Measurements from ENCODE around the gene CDCP1.
A peak's percentile ranks its signal among the peaks of the same experiment; 100 is the strongest.
"Not testable (repeated sequence)": the region's sequence is repeated elsewhere in the genome, so short reads cannot be mapped to it uniquely, and the experiment has no call there.

Gene CDCP1

DNA sequence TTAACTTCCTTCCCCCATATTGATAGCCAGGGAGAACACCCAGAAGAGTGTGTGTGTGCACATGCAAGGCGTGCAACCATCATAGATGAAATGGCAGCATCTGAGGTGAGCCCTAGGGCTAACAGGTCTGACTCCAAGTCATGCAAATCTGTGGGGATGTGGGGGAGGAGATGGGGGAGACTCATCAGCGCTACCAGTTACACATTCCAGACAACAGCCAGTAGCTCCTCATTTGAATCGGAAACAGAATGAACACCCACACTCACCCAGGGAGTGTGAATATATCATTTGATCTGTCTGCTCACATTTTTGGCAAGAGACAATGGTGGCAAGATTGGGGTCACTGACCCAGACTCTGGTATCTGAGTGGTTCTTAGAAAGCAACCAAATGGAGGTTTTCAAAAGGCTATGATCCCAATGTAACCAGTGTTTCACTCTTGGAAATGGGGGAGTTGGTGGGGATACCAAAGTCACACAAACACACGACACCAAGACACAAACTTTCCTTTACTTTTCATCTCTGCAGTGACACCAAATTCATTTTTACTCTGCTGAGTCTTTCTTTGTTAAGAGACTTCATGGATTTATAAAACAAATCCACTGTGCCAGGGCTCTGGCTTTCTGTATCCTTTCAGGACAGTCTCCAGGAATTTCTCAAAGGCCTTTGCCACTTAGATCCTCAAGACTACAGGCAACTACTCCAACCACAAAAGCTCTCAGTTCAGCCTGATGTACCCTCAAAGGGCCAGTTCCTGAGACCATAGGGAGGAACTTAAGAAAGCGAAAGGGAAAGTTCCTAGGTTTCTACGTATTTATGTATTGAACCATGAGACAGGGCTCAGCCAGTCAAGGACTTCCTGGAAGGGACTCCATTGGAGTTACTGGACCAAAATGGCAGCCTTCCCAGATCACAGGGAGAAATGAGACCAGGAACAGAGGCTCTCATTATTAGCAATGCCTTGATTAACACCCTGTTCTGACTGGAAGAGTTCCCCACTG lies 2.2 kb downstream of the CDCP1 start:
- peak overlapping the region; percentile 8 for H3K4me3 ChIP-seq (ENCODE audit: control insufficient read depth, low read depth, low read length)
- TF ChIP-seq, protein P1, sequence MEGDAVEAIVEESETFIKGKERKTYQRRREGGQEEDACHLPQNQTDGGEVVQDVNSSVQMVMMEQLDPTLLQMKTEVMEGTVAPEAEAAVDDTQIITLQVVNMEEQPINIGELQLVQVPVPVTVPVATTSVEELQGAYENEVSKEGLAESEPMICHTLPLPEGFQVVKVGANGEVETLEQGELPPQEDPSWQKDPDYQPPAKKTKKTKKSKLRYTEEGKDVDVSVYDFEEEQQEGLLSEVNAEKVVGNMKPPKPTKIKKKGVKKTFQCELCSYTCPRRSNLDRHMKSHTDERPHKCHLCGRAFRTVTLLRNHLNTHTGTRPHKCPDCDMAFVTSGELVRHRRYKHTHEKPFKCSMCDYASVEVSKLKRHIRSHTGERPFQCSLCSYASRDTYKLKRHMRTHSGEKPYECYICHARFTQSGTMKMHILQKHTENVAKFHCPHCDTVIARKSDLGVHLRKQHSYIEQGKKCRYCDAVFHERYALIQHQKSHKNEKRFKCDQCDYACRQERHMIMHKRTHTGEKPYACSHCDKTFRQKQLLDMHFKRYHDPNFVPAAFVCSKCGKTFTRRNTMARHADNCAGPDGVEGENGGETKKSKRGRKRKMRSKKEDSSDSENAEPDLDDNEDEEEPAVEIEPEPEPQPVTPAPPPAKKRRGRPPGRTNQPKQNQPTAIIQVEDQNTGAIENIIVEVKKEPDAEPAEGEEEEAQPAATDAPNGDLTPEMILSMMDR (conservative IDR thresholded peaks at IDR 0.05; ENCODE audit: control insufficient read depth, insufficient read depth, low read depth, low read length), result no peak
- DNase-seq (ENCODE audit: low read depth), result no peak

DNA sequence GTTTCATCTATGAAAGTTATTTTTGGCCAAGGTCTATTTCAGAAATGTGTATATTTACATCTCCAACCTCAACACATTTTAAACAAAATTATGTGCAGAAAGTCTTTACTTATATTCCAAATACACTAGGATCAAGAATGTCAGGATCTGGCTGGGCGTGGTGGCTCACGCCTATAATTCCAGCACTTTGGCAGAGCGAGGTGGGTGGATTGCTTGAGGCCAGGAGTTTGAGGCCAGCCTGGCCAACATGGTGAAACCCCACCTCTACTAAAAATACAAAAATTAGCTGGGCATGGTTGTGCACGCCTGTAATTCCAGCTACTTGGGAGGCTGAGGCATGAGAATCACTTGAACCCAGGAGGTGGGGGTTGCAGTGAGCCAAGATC lies 5.4 kb downstream of the CDCP1 start:
- H3K4me3 ChIP-seq (ENCODE audit: control insufficient read depth, low read depth, low read length); DNase-seq (ENCODE audit: low read depth): not testable (repeated sequence)

DNA sequence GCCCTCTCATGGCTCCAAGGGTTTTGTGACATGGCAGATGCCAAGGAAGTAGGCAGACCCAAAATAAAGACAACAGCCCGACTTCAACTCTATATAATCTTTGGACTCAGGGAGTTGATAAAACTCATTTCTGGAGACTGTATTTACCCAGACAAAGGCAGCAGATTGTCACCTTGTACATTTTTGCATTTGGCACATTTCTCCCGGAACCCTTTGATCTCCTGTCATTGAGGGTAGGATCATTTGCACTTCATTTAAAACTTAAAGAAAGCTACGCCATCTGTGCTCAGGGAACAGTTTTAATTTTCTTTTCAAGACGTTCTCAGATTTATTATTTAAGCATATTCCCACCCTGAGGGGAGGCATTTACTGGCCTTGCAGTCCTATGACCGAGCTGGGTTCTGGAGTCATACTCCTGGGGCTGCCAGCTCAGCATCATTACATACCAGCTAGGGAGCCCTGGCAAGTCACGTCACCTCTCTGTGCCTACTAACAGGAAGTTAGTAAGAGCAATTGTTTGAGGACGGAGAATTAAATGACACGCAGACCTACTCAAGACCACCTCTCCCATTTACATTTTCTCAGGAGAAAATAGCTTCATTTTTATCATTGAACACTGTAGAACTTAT lies 5.9 kb downstream of the CDCP1 start:
- peak; percentile 55 for DNase-seq (ENCODE audit: low read depth)
- TF ChIP-seq, protein P1 (conservative IDR thresholded peaks at IDR 0.05; ENCODE audit: control insufficient read depth, insufficient read depth, low read depth, low read length), result no peak
- H3K4me3 ChIP-seq (ENCODE audit: control insufficient read depth, low read depth, low read length), result no peak overlapping the region

DNA sequence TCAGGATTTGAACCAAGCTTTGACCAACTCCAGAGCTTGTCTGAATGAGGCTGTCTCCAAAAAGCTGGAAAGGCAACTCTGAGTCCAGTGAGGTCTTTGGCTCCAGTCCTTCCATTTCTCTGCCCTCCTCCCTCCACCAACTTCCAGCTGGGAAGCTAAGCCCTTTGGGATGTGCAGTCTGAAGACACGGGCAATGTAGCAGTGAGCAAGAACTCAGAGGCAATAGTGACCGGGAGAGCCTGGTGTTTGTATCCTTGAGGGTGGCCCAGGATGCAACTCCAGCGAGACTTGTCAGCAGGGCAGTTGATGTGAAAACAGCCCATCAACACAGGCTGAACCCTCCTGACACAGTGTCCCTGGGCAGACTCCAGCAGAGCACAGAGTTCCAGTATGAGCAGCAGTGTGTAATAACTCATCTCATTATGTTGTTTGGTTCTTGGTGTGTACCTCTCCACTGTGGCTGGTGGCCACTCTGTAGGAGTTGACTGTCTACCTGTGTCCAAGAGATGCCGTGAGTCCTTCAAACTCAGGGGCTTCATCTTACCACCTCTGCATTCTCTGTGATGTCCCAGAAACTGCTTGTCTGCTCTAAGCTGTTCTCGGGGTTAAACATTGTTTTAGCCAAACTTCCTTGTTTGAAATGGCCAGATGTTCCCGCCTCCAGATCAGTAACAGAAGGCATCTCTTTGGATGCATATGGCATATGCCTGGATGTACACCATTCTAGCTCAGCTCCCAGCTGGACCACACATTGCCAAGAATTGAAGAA lies 6.6 kb downstream of the CDCP1 start:
- H3K4me3 ChIP-seq (ENCODE audit: control insufficient read depth, low read depth, low read length), result no peak overlapping the region
- TF ChIP-seq, protein P1 (conservative IDR thresholded peaks at IDR 0.05; ENCODE audit: control insufficient read depth, insufficient read depth, low read depth, low read length), result no peak
- DNase-seq (ENCODE audit: low read depth), result peak; percentile 77

DNA sequence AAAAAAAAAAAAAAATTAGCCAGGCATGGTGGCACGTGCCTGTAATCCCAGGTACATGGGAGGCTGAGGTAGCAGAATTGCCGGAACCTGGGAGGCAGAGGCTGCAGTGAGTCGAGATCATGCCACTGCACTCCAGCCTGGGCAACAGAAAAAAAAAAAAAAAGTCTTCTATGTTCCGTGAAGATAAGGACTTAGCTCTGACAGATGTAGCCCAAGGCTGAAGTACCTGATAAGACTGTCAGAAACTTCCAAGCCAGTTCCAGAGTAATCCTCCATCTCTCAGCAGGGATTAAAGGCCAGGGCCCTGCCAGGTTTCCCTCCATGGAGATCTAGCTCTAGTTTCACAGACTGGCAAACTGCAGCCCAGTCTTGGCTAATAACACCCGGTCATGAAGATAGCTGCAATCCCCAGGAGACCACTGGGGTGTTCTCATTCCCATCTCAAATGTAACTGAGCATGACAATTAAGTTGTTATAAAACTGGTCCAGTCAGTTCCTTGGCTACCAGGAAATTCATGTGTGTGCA lies 8.5 kb downstream of the CDCP1 start:
- TF ChIP-seq, protein P1 (conservative IDR thresholded peaks at IDR 0.05; ENCODE audit: control insufficient read depth, insufficient read depth, low read depth, low read length), result no peak
- H3K4me3 ChIP-seq (ENCODE audit: control insufficient read depth, low read depth, low read length), result no peak overlapping the region
- peak; percentile 75 for DNase-seq (ENCODE audit: low read depth)

DNA sequence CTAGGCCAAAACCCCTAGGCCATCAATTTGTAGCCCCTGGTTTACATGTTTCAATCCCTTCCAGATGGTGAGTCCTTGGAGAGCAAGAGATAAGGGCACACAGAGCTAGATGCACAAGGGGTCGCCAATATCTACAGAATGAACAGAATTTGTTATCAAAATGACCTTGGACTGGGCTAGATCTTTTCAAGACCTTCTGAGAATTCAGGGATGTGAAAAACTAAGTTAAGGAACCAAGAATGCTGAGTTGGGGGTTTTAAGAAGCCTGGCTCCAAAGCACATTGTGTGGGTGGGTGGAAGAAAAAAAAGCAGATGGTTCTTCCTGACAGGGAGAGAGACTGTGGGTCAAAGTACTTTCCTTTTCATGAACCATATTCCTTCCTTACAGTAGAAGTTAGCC lies 10.2 kb downstream of the CDCP1 start:
- TF ChIP-seq, protein P1 (conservative IDR thresholded peaks at IDR 0.05; ENCODE audit: control insufficient read depth, insufficient read depth, low read depth, low read length), result no peak
- DNase-seq (ENCODE audit: low read depth), result peak; percentile 58
- H3K4me3 ChIP-seq (ENCODE audit: control insufficient read depth, low read depth, low read length), result no peak overlapping the region
